Esophagus muscularis mucosa (tissue), 4 donors: ENCODE measurements around the gene SMCO2. TPM values are rescaled to one million over a fixed set of nuclear protein-coding genes. Genes with fewer than 3 reads are reported as not detected.
A peak's percentile ranks its signal among the peaks of the same experiment; 100 is the strongest.

Source experiments
- DNase-seq: peaks from one replicate; pipeline ENCODE4 v3.0.0-alpha.2; 2017; ENCODE audit errors: extremely low spot score
- H3K27ac ChIP-seq, 4 donors: fragments of 200-600 bp; sonication (generic); replicated peaks in 1 of 4; 1 replicate in 3 of 4; 2 replicates in 1 of 4; pipeline ENCODE4 v1.5.1; 2016 to 2019; ENCODE audit warnings: mild to moderate bottlenecking in 1 of 4
- H3K27me3 ChIP-seq, 4 donors: fragments of 200-600 bp; sonication (generic); one replicate each; pipeline versions ENCODE4 v1.5.1 to v1.6.0; 2016 to 2019
- H3K36me3 ChIP-seq, 4 donors: fragments of 200-600 bp; sonication (generic); one replicate each; pipeline ENCODE4 v1.5.1; 2016 to 2019
- H3K4me1 ChIP-seq, 4 donors: fragments of 200-600 bp; sonication (generic); one replicate each; pipeline ENCODE4 v1.5.1; 2016 to 2019
- H3K4me3 ChIP-seq, 4 donors: fragments of 200-600 bp; sonication (generic); 1 replicate in 2 of 4; 2 replicates in 2 of 4; pipeline ENCODE4 v1.5.1; 2016 to 2019; ENCODE audit warnings: mild to moderate bottlenecking in 4 of 4, moderate library complexity in 1 of 4
- H3K9me3 ChIP-seq, 4 donors: fragments of 200-600 bp; sonication (generic); 1 replicate in 3 of 4; 2 replicates in 1 of 4; pipeline ENCODE4 v1.5.1; 2016 to 2019
- EP300 ChIP-seq: sonication (generic); formaldehyde crosslinking; IDR thresholded peaks from one replicate; pipeline ENCODE4 v1.6.1; 2017; ENCODE audit warnings: antibody characterized with exemption
- POLR2A ChIP-seq: fragments of 450-650 bp; IDR thresholded peaks from one replicate; pipeline ENCODE4 v1.6.1; 2017; ENCODE audit warnings: antibody characterized with exemption, moderate library complexity, mild to moderate bottlenecking, low read depth
- POLR2AphosphoS5 ChIP-seq, 2 donors: sonication (generic); formaldehyde crosslinking; IDR thresholded peaks; one replicate each; pipeline ENCODE4 v1.6.1; 2017; ENCODE audit warnings: antibody characterized with exemption in 2 of 2
- WGBS: methylation state at CpG from one replicate; pipeline ENCODE4 v1.1.5; 2018; 5-methylcytosine and 5-hydroxymethylcytosine counted together
- intact Hi-C: fragments of 100-400 bp; cut with DNase I; formaldehyde crosslinking; loops from one replicate; pipeline ENCODE4 v1.15.1; 2023
- total RNA-seq, 4 donors: library from RNA; depleted of rRNA; stranded (reverse); fragments of >200 nt; gene quantifications; one replicate each; pipeline versions ENCODE4 v1.1.0 to v1.2.1, GENCODE V29; 2016
- TF ChIP-seq, protein P1 (sequence below), 3 experiments: fragments of 200-600 bp in 2 of 3; fragments of 450-650 bp in 1 of 3; sonication (generic) in 2 of 3; IDR thresholded peaks; one replicate each; pipeline ENCODE4 v1.5.1; 2017 to 2019; ENCODE audit warnings: antibody characterized with exemption in 3 of 3, mild to moderate bottlenecking in 2 of 3, moderate library complexity in 1 of 3

The SMCO2 gene
- not detected for total RNA-seq

DNA sequence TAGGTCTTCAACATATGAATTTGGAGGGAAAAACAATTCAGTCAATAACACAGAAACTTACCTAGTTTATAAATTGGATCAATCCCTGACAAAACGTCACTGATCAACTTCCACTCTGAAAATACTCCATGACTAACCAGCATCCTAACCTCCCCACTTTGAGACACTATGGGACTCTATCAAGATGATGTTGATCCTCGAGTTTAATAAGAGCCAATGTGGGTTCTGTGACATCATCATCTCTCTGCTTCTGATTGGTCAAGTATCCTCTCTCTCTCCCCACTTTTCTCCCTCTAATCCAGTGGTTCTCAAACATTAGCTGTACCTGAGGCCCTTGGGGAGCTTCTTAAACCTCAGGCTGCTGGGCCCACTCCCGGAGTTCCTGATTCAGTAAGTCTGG, at the start of gene SMCO2:
Gene SMCO2, plus strand, starts transcription at position 301 of the 400 bp plus-strand sequence. CDS start 23,896 bp downstream, outside the sequence.
- no peak within 1 kb of the TSS for H3K27ac ChIP-seq
- H3K27me3 ChIP-seq, result no peaks in the 10 kb centered on the region
- no peak for TF ChIP-seq EP300
- no peak for TF ChIP-seq POLR2AphosphoS5 (IDR thresholded peaks at IDR 0.05)
- TF ChIP-seq, protein P1, sequence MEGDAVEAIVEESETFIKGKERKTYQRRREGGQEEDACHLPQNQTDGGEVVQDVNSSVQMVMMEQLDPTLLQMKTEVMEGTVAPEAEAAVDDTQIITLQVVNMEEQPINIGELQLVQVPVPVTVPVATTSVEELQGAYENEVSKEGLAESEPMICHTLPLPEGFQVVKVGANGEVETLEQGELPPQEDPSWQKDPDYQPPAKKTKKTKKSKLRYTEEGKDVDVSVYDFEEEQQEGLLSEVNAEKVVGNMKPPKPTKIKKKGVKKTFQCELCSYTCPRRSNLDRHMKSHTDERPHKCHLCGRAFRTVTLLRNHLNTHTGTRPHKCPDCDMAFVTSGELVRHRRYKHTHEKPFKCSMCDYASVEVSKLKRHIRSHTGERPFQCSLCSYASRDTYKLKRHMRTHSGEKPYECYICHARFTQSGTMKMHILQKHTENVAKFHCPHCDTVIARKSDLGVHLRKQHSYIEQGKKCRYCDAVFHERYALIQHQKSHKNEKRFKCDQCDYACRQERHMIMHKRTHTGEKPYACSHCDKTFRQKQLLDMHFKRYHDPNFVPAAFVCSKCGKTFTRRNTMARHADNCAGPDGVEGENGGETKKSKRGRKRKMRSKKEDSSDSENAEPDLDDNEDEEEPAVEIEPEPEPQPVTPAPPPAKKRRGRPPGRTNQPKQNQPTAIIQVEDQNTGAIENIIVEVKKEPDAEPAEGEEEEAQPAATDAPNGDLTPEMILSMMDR (IDR thresholded peaks at IDR 0.05), result no peak
- no peak for TF ChIP-seq POLR2A
- 94% methylated on average over 3 of the region's 3 CpGs for WGBS
- intact Hi-C loops, result no loop called here
- no peak for DNase-seq
- H3K4me3 ChIP-seq, result no peak within 1 kb of the TSS
- no peaks in the 10 kb centered on the region for H3K36me3 ChIP-seq
- peaks cover 0 to 6% (median 0%) of the 10 kb centered on the region in 4 donors for H3K4me1 ChIP-seq
- peaks cover 0 to 10% (median 7%) of the 10 kb centered on the region in 4 donors for H3K9me3 ChIP-seq

DNA sequence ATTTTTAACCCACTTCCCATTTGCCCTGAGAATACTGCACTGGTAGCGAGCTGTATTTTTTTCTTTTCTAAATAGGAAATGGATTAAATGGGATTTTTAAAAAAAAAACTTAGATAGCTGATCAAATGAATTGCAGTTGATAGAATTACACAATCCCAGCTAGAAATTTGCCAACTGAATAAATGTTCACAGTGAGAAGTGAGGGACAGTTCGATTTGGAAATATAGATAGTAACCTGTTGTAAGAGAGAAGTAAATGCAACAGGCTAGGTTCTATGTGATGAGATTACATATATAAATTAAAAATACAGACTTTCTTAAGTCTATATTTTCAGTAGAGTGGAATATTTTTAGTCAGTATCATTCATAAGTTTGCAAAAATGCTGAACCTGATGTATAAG, 48.1 kb upstream of the SMCO2 start:
- no peaks in the 10 kb centered on the region for H3K27me3 ChIP-seq
- intact Hi-C loops, result no loop called here
- H3K27ac ChIP-seq, result no peak overlapping the region
- 82% methylated on average over 2 of the region's 2 CpGs for WGBS
- no peak overlapping the region for H3K4me3 ChIP-seq
- peaks cover 0 to 5% (median 0%) of the 10 kb centered on the region in 4 donors for H3K4me1 ChIP-seq
- DNase-seq, result no peak
- H3K36me3 ChIP-seq, result no peaks in the 10 kb centered on the region
- TF ChIP-seq POLR2A, result no peak
- TF ChIP-seq, protein P1 (IDR thresholded peaks at IDR 0.05), result no peak
- no peak for TF ChIP-seq EP300
- no peaks in the 10 kb centered on the region for H3K9me3 ChIP-seq

DNA sequence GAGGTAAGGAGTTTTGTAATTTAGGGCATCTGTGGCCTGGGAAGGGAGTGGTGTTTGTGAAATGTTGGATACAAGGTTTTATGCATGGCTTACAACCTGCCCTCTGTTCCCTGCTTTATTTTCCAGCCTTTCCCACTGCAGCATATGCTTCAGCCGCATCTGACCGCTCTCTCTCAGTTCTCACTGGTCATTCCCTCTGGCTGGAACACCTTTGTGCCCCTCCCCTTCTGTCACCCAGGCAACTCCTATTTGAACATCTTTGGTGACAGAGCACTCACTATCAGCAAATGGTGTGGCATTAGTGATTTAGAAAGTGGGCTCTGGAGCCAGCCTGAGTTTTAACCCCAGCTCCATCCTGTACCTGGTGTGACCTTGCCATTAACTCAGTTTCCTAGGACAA, 47.5 kb upstream of the SMCO2 start:
- intact Hi-C loops, result no loop called here
- 96% methylated on average over 2 of the region's 2 CpGs for WGBS
- H3K27ac ChIP-seq, result no peak overlapping the region

DNA sequence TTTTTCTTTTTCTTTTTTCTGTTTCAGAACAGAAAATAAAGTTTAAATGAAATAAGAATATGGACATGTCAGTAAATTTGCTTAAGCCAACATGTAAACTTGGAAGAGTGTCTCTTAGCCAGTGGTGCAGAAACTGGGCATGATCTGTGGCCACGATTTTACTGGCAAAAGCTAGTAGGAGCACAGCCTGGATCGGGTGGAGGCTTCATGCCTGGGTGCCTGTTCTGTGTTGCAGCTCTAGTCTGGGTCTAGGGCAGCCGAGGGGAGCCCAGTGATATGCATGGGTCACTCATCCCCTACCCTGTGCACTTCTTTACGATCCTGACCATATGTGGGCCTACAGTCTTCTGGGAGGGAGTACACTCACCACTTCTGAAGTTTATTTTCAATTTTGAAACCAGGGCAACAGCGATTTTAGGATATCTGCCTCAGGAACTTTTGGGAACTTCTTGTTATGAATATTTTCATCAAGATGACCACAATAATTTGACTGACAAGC, 45.6 kb upstream of the SMCO2 start:
- no peaks in the 10 kb centered on the region for H3K27me3 ChIP-seq
- H3K27ac ChIP-seq, result no peak overlapping the region

More for the DNA sequence above, 47.5 kb upstream of the SMCO2 start:
- TF ChIP-seq, protein P1 (IDR thresholded peaks at IDR 0.05), result no peak
- TF ChIP-seq POLR2AphosphoS5 (IDR thresholded peaks at IDR 0.05) (no peak), EP300 (no peak), POLR2A (no peak)
- no peaks in the 10 kb centered on the region for H3K27me3 ChIP-seq
- peak; percentile 75 for DNase-seq
- H3K4me1 ChIP-seq, result peaks cover 0 to 5% (median 0%) of the 10 kb centered on the region in 4 donors
- H3K4me3 ChIP-seq, result no peak overlapping the region
- no peaks in the 10 kb centered on the region for H3K9me3 ChIP-seq
- no peaks in the 10 kb centered on the region for H3K36me3 ChIP-seq

More for the DNA sequence above, 45.6 kb upstream of the SMCO2 start:
- WGBS, result 73% methylated on average over 5 of the region's 5 CpGs
- peak; percentile 77 for DNase-seq
- H3K9me3 ChIP-seq, result no peaks in the 10 kb centered on the region
- no peak for TF ChIP-seq POLR2A
- TF ChIP-seq EP300, result no peak
- no peak for TF ChIP-seq POLR2AphosphoS5 (IDR thresholded peaks at IDR 0.05)
- TF ChIP-seq, protein P1 (IDR thresholded peaks at IDR 0.05), result no peak
- peaks cover 0 to 5% (median 0%) of the 10 kb centered on the region in 4 donors for H3K4me1 ChIP-seq
- H3K4me3 ChIP-seq, result no peak overlapping the region
- H3K36me3 ChIP-seq, result no peaks in the 10 kb centered on the region
- intact Hi-C loops, result no loop called here
